HCT116 (cell line): ENCODE measurements around the gene NEDD4L. TPM values are rescaled to one million over a fixed set of nuclear protein-coding genes. Genes with fewer than 3 reads are reported as not detected.

Experiments
- ATAC-seq: fragments of 200-7000 bp; cut with Tn5 transposase; 2 replicates; pipeline ENCODE4 v1.9.1; 2020; ENCODE audit warnings: mild to moderate bottlenecking, moderate library complexity
- BruUV-seq: library from RNA; stranded (reverse); fragments of 400-500 nt; replicated peaks from 2 replicates; lab custom pipeline; 2021; lab: Mats Ljungman, UMichigan
- CTCF ChIA-PET: fragments of 300-600 bp; sonication (Branson Sonifier 250); formaldehyde crosslinking; loops from one replicate; lab custom pipeline; 2021; ENCODE audit warnings: antibody characterized with exemption; lab: Charles Lee
- POLR2A ChIA-PET: fragments of 300-600, 350-600 bp; sonication (Branson Sonifier 250); formaldehyde crosslinking; loops from one replicate; lab custom pipeline; 2021; ENCODE audit warnings: antibody characterized with exemption; lab: Charles Lee
- RAD21 ChIA-PET, 2 experiments: fragments of 300-600 bp; sonication (Branson Sonifier 250); formaldehyde crosslinking; loops; one replicate each; lab custom pipeline; 2023; ENCODE audit warnings: low total read pairs in 2 of 2; ENCODE audit not compliant: uncharacterized antibody in 2 of 2, unreplicated experiment in 2 of 2, low non-redundant PET in 1 of 2; lab: Charles Lee
- DNase-seq: peaks from one replicate; pipeline ENCODE4 v3.0.0-alpha.2; 2010; ENCODE audit warnings: low read depth, low spot score
- H2AFZ ChIP-seq: fragments of 200-600 bp; shearing (Covaris generic), sonication (generic); 2 replicates; pipeline ENCODE4 v1.6.1; 2017; ENCODE audit warnings: low read depth, mixed run types, mixed read lengths, antibody characterized with exemption, low read length; ENCODE audit not compliant: poor library complexity, severe bottlenecking
- H3K27ac ChIP-seq: 2 replicates; pipeline ENCODE4 v1.5.1; 2012; ENCODE audit warnings: low read depth, low read length
- H3K27me3 ChIP-seq: fragments of 200-600 bp; sonication (generic); 2 replicates; pipeline ENCODE4 v1.6.1; 2016; ENCODE audit warnings: mixed run types, low read length, mixed read lengths; ENCODE audit not compliant: insufficient read depth
- H3K36me3 ChIP-seq, 2 experiments: fragments of 200-500 bp in 1 of 2; fragments of 200-600 bp in 1 of 2; sonication (Bioruptor generic) in 1 of 2; sonication (generic) in 1 of 2; 2 replicates each; pipeline versions ENCODE4 v1.5.1 to v1.6.1; 2014 to 2016; ENCODE audit warnings: low read length in 2 of 2, inconsistent platforms in 1 of 2, mixed read lengths in 1 of 2, mixed run types in 1 of 2; ENCODE audit not compliant: insufficient read depth in 2 of 2, control insufficient read depth in 1 of 2
- H3K4me1 ChIP-seq, 2 experiments: fragments of 200-600 bp in 1 of 2; sonication (generic) in 1 of 2; 2 replicates each; pipeline versions ENCODE4 v1.5.1 to v1.6.1; 2012 to 2017; ENCODE audit warnings: low read length in 2 of 2, inconsistent platforms in 1 of 2, mild to moderate bottlenecking in 1 of 2, mixed read lengths in 1 of 2, mixed run types in 1 of 2, moderate library complexity in 1 of 2; ENCODE audit not compliant: insufficient read depth in 2 of 2, control insufficient read depth in 1 of 2
- H3K4me2 ChIP-seq: fragments of 200-600 bp; sonication (generic); 2 replicates; pipeline ENCODE4 v1.6.1; 2017; ENCODE audit warnings: mixed run types, low read length, mixed read lengths
- H3K4me3 ChIP-seq, 2 experiments: fragments of 200-600 bp in 1 of 2; sonication (generic) in 1 of 2; replicated peaks in 1 of 2; 2 replicates each; pipeline ENCODE4 v1.5.1; 2011 to 2016; ENCODE audit warnings: low read length in 2 of 2, control low read depth in 1 of 2, low read depth in 1 of 2, mild to moderate bottlenecking in 1 of 2, mixed read lengths in 1 of 2, mixed run types in 1 of 2
- H3K79me2 ChIP-seq: fragments of 200-600 bp; sonication (generic); 2 replicates; pipeline ENCODE4 v1.6.1; 2017; ENCODE audit warnings: mild to moderate bottlenecking, mixed run types, low read length, moderate library complexity, mixed read lengths; ENCODE audit not compliant: insufficient read depth
- H3K9ac ChIP-seq: fragments of 200-600 bp; sonication (generic); 2 replicates; pipeline ENCODE4 v1.6.1; 2016; ENCODE audit warnings: low read length, mixed read lengths
- H3K9me2 ChIP-seq: fragments of 200-600 bp; sonication (generic), shearing (Covaris generic); 2 replicates; pipeline ENCODE4 v1.6.1; 2017; ENCODE audit warnings: mixed run types, mild to moderate bottlenecking, moderate library complexity; ENCODE audit not compliant: insufficient read depth
- H3K9me3 ChIP-seq, 2 experiments: fragments of 200-500 bp in 1 of 2; fragments of 200-600 bp in 1 of 2; sonication (Bioruptor generic) in 1 of 2; sonication (generic) in 1 of 2; 2 replicates each; pipeline ENCODE4 v1.6.1; 2014 to 2017; ENCODE audit warnings: low read length in 2 of 2, mixed read lengths in 2 of 2, inconsistent platforms in 1 of 2, low read depth in 1 of 2, mild to moderate bottlenecking in 1 of 2, mixed run types in 1 of 2, moderate library complexity in 1 of 2; ENCODE audit not compliant: control insufficient read depth in 1 of 2, insufficient read depth in 1 of 2
- H4K20me1 ChIP-seq: fragments of 200-600 bp; sonication (generic), shearing (Covaris generic); 2 replicates; pipeline ENCODE4 v1.6.1; 2017; ENCODE audit warnings: mixed run types, mild to moderate bottlenecking, moderate library complexity; ENCODE audit not compliant: insufficient read depth
- ATF3 ChIP-seq: IDR thresholded peaks from 2 replicates; pipeline ENCODE4 v1.6.1; 2012
- CTCF ChIP-seq, 3 experiments: fragments of 200-600 bp in 1 of 3; sonication (generic) in 1 of 3; IDR thresholded peaks in 2 of 3; conservative IDR thresholded peaks in 1 of 3; 2 replicates each; pipeline ENCODE4 v1.5.1; 2012 to 2017; ENCODE audit warnings: low read depth in 2 of 3, low read length in 2 of 3, antibody characterized with exemption in 1 of 3, borderline replicate concordance in 1 of 3, control low read depth in 1 of 3, mild to moderate bottlenecking in 1 of 3, mixed read lengths in 1 of 3, mixed run types in 1 of 3, moderate library complexity in 1 of 3; ENCODE audit not compliant: insufficient read depth in 1 of 3
- EGR1 ChIP-seq: IDR thresholded peaks from 2 replicates; pipeline ENCODE4 v1.6.1; 2012; ENCODE audit warnings: low read depth
- ELF1 ChIP-seq: IDR thresholded peaks from 2 replicates; pipeline ENCODE4 v1.6.1; 2012; ENCODE audit warnings: low read depth, borderline replicate concordance
- EZH2 ChIP-seq: fragments of 200-600 bp; sonication (generic); IDR thresholded peaks from 2 replicates; pipeline ENCODE4 v1.6.1; 2017; ENCODE audit warnings: antibody characterized with exemption, mixed run types
- EZH2phosphoT487 ChIP-seq: fragments of 200-600 bp; IDR thresholded peaks from 2 replicates; pipeline ENCODE4 v1.6.1; 2018; ENCODE audit warnings: antibody characterized with exemption, borderline replicate concordance
- FOSL1 ChIP-seq: IDR thresholded peaks from 2 replicates; pipeline ENCODE4 v1.6.1; 2012; ENCODE audit warnings: low read depth
- JUND ChIP-seq: IDR thresholded peaks from 2 replicates; pipeline ENCODE4 v1.6.1; 2012
- MAX ChIP-seq: IDR thresholded peaks from 2 replicates; pipeline ENCODE4 v1.6.1; 2012
- POLR2AphosphoS5 ChIP-seq: IDR thresholded peaks from 2 replicates; pipeline ENCODE4 v1.6.1; 2011; ENCODE audit warnings: mild to moderate bottlenecking, low read depth, low read length, moderate library complexity
- RAD21 ChIP-seq: IDR thresholded peaks from 2 replicates; pipeline ENCODE4 v1.6.1; 2012; ENCODE audit warnings: low read depth, mild to moderate bottlenecking
- REST ChIP-seq: IDR thresholded peaks from 2 replicates; pipeline ENCODE4 v1.6.1; 2012; ENCODE audit warnings: low read depth
- SIN3A ChIP-seq: IDR thresholded peaks from 2 replicates; pipeline ENCODE4 v1.6.1; 2012; ENCODE audit warnings: low read depth
- SP1 ChIP-seq: IDR thresholded peaks from 2 replicates; pipeline ENCODE4 v1.6.1; 2012; ENCODE audit warnings: low read depth
- SRF ChIP-seq: IDR thresholded peaks from 2 replicates; pipeline ENCODE4 v1.6.1; 2012; ENCODE audit warnings: low read depth
- TCF7L2 ChIP-seq: IDR thresholded peaks from 2 replicates; pipeline ENCODE4 v1.7.0; 2011; ENCODE audit warnings: borderline replicate concordance, inconsistent platforms; ENCODE audit not compliant: insufficient read depth, insufficient read length; ENCODE audit errors: extremely low read depth
- ZFX ChIP-seq: fragments of 450-650 bp; IDR thresholded peaks from 2 replicates; pipeline ENCODE4 v1.6.1; 2017
- ZNF274 ChIP-seq: fragments of 200-500 bp; sonication (Bioruptor generic); IDR thresholded peaks from 2 replicates; pipeline ENCODE4 v1.6.1; 2014; ENCODE audit warnings: mild to moderate bottlenecking, low read depth, low read length, inconsistent platforms
- intact Hi-C: fragments of 100-400 bp; cut with micrococcal nuclease; formaldehyde crosslinking; loops from 2 replicates; pipeline ENCODE4 v1.10.0; 2022
- total RNA-seq: library from RNA; stranded (reverse); gene quantifications from one replicate; pipeline ENCODE4 v1.2.1, GENCODE V29; 2021; ENCODE audit not compliant: unreplicated experiment

Gene NEDD4L
- total RNA-seq, 1 experiment from 2014 or later = 41.5 TPM

- Histone ChIP-seq H3K9me3 (no peaks in the 10 kb centered on the region), H3K4me3 (no peak overlapping the region), H3K79me2 (no peaks in the 10 kb centered on the region), H4K20me1 (no peaks in the 10 kb centered on the region), H3K27ac (no peak overlapping the region), H2AFZ (no peak overlapping the region), H3K4me2 (no peak overlapping the region), H3K9me2 (no peaks in the 10 kb centered on the region), H3K27me3 (no peaks in the 10 kb centered on the region), H3K36me3 (peaks cover 2 to 8% of the 10 kb centered on the region in 2 experiments; a peak in 2 of 4 replicates), H3K4me1 (no peaks in the 10 kb centered on the region), H3K9ac (no peak overlapping the region)
- ChIA-PET RAD21 (no interaction called here), CTCF (interaction anchor here (1.0 kb wide), 1 partner anchor 9 kb away, joined by 3 read pairs; no protein-coding TSS in a partner anchor), POLR2A (no interaction called here)
- intact Hi-C loops = no loop called here
- DNase-seq (no peak), ATAC-seq (no peak)
- BruUV-seq = no TSS peak
- TF ChIP-seq ZFX (no peak), FOSL1 (no peak), SP1 (no peak), POLR2AphosphoS5 (no peak), TCF7L2 (no peak), CTCF (IDR thresholded peaks at IDR 0.05 in 2 of 3, conservative IDR thresholded peaks at IDR 0.05 in 1 of 3; ENCODE audit: borderline replicate concordance in 1 of 3, insufficient read depth in 1 of 3, low read depth in 2 of 3, low read length in 2 of 3) (no peak), EZH2 (no peak), EGR1 (no peak), MAX (no peak), EZH2phosphoT487 (no peak), REST (no peak), RAD21 (no peak), SIN3A (no peak), ATF3 (no peak), ELF1 (no peak), JUND (no peak), SRF (no peak), ZNF274 (no peak)
These were observed 291.2 kb downstream of the NEDD4L start for GRCh38 chr18:58335223-58335622.
